Tibial artery (tissue), 4 donors: Measurements from ENCODE around the gene CD247.

Experiments
- DNase-seq, 2 donors: peaks; one replicate each; pipeline ENCODE4 v3.0.0-alpha.2; 2019
- H3K27ac ChIP-seq, 2 donors: fragments of 200-600 bp; sonication (generic) in 1 of 2; 1 replicate in 1 of 2; 2 replicates in 1 of 2; pipeline ENCODE4 v1.5.1; 2018 to 2019; ENCODE audit warnings: mild to moderate bottlenecking in 1 of 2
- H3K27me3 ChIP-seq, 2 donors: fragments of 200-600 bp; sonication (generic) in 1 of 2; one replicate each; pipeline versions ENCODE4 v1.5.1 to v1.6.0; 2016 to 2019
- H3K36me3 ChIP-seq, 3 donors: fragments of 200-600 bp; sonication (generic) in 2 of 3; one replicate each; pipeline ENCODE4 v1.5.1; 2016 to 2019; ENCODE audit warnings: mild to moderate bottlenecking in 2 of 3
- H3K4me1 ChIP-seq, 4 donors: fragments of 200-600 bp; sonication (generic) in 2 of 4; 1 replicate in 3 of 4; 2 replicates in 1 of 4; pipeline ENCODE4 v1.5.1; 2016 to 2019
- H3K4me3 ChIP-seq, 2 donors: fragments of 200-600 bp; sonication (generic) in 1 of 2; 1 replicate in 1 of 2; 2 replicates in 1 of 2; pipeline ENCODE4 v1.5.1; 2018 to 2019; ENCODE audit warnings: mild to moderate bottlenecking in 2 of 2
- H3K9me3 ChIP-seq, 3 donors: fragments of 200-600 bp; sonication (generic) in 1 of 3; one replicate each; pipeline ENCODE4 v1.5.1; 2016 to 2019
- intact Hi-C: fragments of 100-400 bp; cut with DNase I; formaldehyde crosslinking; loops from one replicate; pipeline ENCODE4 v1.15.0; 2023; ENCODE audit warnings: low total_unique reads
- TF ChIP-seq, protein P1 (sequence below), 2 experiments: fragments of 200-600 bp in 1 of 2; fragments of 450-650 bp in 1 of 2; IDR thresholded peaks; one replicate each; pipeline ENCODE4 v1.5.1; 2017 to 2019; ENCODE audit warnings: antibody characterized with exemption in 2 of 2, mild to moderate bottlenecking in 1 of 2, moderate library complexity in 1 of 2

Gene CD247

GRCh38 chr1:167554028-167554779, 35.9 kb upstream of the CD247 start:
- Histone ChIP-seq H3K4me1 (peaks cover 0 to 31% (median 15%) of the 10 kb centered on the region in 4 donors), H3K27me3 (no peaks in the 10 kb centered on the region), H3K4me3 (peak overlapping the region; percentile 85), H3K27ac (peak overlapping the region; percentile 60 to 75), H3K9me3 (no peaks in the 10 kb centered on the region), H3K36me3 (no peaks in the 10 kb centered on the region)
- TF ChIP-seq, protein P1, sequence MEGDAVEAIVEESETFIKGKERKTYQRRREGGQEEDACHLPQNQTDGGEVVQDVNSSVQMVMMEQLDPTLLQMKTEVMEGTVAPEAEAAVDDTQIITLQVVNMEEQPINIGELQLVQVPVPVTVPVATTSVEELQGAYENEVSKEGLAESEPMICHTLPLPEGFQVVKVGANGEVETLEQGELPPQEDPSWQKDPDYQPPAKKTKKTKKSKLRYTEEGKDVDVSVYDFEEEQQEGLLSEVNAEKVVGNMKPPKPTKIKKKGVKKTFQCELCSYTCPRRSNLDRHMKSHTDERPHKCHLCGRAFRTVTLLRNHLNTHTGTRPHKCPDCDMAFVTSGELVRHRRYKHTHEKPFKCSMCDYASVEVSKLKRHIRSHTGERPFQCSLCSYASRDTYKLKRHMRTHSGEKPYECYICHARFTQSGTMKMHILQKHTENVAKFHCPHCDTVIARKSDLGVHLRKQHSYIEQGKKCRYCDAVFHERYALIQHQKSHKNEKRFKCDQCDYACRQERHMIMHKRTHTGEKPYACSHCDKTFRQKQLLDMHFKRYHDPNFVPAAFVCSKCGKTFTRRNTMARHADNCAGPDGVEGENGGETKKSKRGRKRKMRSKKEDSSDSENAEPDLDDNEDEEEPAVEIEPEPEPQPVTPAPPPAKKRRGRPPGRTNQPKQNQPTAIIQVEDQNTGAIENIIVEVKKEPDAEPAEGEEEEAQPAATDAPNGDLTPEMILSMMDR (IDR thresholded peaks at IDR 0.05): no peak
- DNase-seq: no peak
- intact Hi-C loops: loop anchor here (5.0 kb wide), 1 partner anchor 677 kb away; the partner anchor contains the start of gene TADA1

- intact Hi-C loops: loop anchor here (5.0 kb wide), 1 partner anchor 676 kb away; the partner anchor contains the start of gene TADA1
- DNase-seq: peak; percentile 94 to 96
- TF ChIP-seq, protein P1 (IDR thresholded peaks at IDR 0.05): no peak
- Histone ChIP-seq H3K27ac (peak within 1 kb of the TSS; percentile 75 to 76), H3K36me3 (no peaks in the 10 kb centered on the region), H3K4me1 (peaks cover 0 to 31% (median 21%) of the 10 kb centered on the region in 4 donors), H3K27me3 (no peaks in the 10 kb centered on the region), H3K9me3 (no peaks in the 10 kb centered on the region), H3K4me3 (peak within 1 kb of the TSS; percentile 85)
Measured at GRCh38 chr1:167553136-167554027, 35.1 kb upstream of the CD247 start, which contains the start of gene CREG1. Gene CREG1, minus strand, starts transcription at chr1:167553762.

GRCh38 chr1:167551362-167551761, 33.0 kb upstream of the CD247 start:
- peaks cover 0 to 36% (median 21%) of the 10 kb centered on the region in 4 donors for H3K4me1 ChIP-seq
- no peak overlapping the region for H3K4me3 ChIP-seq
- H3K27me3 ChIP-seq: no peaks in the 10 kb centered on the region
- DNase-seq: no peak
- TF ChIP-seq, protein P1 (IDR thresholded peaks at IDR 0.05): no peak
- H3K36me3 ChIP-seq: peaks cover under 1 to 13% (median 6%) of the 10 kb centered on the region in 3 donors
- no peaks in the 10 kb centered on the region for H3K9me3 ChIP-seq
- H3K27ac ChIP-seq: no peak overlapping the region
- intact Hi-C loops: loop anchor here (5.0 kb wide), 1 partner anchor 674 kb away; the partner anchor contains the start of gene TADA1

DNA sequence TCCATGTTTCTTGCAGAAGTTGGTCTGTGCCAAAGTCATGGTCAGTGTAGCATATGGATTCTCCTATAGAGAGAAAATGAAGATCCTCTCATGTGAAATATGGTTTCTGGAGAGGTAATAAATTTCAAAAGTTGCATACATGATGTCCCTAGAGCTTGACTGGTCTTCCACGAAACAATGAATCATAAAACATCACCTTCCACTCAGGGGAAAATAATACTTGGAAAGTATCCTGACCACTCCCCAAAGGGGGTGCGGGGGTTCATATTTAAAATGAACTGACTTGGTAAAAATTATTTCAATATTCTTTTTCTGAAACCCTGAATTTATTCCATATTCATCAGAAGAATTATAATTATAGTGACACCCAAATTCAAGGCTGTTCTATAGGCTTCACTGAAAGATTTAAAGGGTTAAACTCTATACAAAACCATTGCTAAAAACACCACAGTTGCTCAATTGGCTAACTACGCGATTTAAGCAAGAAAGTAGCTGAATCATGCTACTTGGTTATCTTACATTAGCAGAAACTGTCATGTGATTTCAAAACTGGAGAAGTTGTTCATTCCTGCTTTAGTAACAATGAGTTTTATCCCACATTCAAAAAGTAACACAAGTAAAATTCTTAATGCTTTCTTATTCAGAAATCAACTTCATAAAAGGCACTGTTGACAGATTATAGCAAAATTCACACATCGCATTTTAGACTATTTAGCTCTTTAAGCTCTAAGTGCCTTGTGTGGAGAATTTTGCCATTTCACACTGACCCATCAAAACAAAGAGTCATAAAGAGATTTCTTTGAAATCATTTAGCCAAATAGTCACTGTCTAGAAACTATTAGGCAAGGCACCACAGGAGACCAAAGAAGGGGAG, 30.0 kb upstream of the CD247 start:
- Histone ChIP-seq H3K27me3 (no peaks in the 10 kb centered on the region), H3K9me3 (no peaks in the 10 kb centered on the region), H3K36me3 (peaks cover 12 to 43% (median 22%) of the 10 kb centered on the region in 3 donors), H3K4me3 (no peak overlapping the region), H3K27ac (peak overlapping the region; percentile 45 to 53), H3K4me1 (peaks cover 0 to 33% (median 14%) of the 10 kb centered on the region in 4 donors)
- TF ChIP-seq, protein P1 (IDR thresholded peaks at IDR 0.05): no peak
- intact Hi-C loops: no loop called here
- no peak for DNase-seq

DNA sequence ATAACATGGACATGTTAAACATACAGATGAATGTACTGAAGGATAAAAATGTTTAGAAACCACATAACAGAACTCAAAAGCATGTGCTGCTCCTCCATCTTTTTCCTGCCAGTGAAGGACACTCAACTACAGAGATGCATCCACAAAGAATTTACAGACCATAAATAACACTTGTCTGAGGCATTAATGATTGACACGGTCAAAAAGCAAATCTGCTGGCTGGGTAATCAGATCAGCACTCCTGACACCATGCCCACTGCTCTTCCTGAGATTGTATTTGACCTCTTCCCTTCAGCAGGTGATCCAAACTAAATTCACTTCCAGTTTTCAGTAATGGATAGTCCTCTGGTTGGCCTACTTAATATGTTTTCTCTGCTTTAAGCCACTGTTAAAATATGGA, 28.6 kb upstream of the CD247 start:
- intact Hi-C loops: no loop called here
- TF ChIP-seq, protein P1 (IDR thresholded peaks at IDR 0.05): no peak
- Histone ChIP-seq H3K36me3 (peaks cover 20 to 52% (median 23%) of the 10 kb centered on the region in 3 donors), H3K27me3 (no peaks in the 10 kb centered on the region), H3K27ac (no peak overlapping the region), H3K9me3 (no peaks in the 10 kb centered on the region), H3K4me3 (no peak overlapping the region), H3K4me1 (peaks cover 0 to 22% (median 4%) of the 10 kb centered on the region in 4 donors)
- DNase-seq: no peak
